HepG2 (cell line): Measurements from ENCODE around the gene FHIT. TPM values are rescaled to one million over a fixed set of nuclear protein-coding genes. Genes with fewer than 3 reads are reported as not detected.

Experiments
- ATAC-seq: fragments of 200-7000 bp; cut with Tn5 transposase; 3 replicates; pipeline ENCODE4 v1.9.1; 2020; ENCODE audit warnings: mild to moderate bottlenecking, moderate library complexity
- BruUV-seq: library from RNA; stranded (reverse); fragments of 400-500 nt; replicated peaks from 2 replicates; lab custom pipeline; 2021; lab: Mats Ljungman, UMichigan
- CTCF ChIA-PET: fragments of 300-600 bp; formaldehyde crosslinking; extraction: SDS; loops from one replicate; lab custom pipeline; 2021; ENCODE audit warnings: low total read pairs, inconsistent platforms, low intra/inter-chr PET ratio; lab: Yijun Ruan, JAX
- POLR2A ChIA-PET: fragments of 350-600 bp; sonication (Branson Sonifier 250); formaldehyde crosslinking; loops from one replicate; lab custom pipeline; 2020; ENCODE audit warnings: antibody characterized with exemption, inconsistent platforms; lab: Yijun Ruan, JAX
- DNase-seq: peaks from one replicate; pipeline ENCODE4 v3.0.0-alpha.2; 2015; ENCODE audit warnings: low spot score
- FAIRE-seq: peaks from 3 replicates; lab custom pipeline; 2011; peaks lifted over from hg19 to GRCh38; lab: Jason Lieb, UNC
- H2AFZ ChIP-seq: one replicate; pipeline ENCODE4 v1.6.1; 2011; ENCODE audit warnings: low read length, inconsistent platforms
- H3K27ac ChIP-seq: fragments of 300-600 bp; 3 replicates; pipeline ENCODE4 v1.8.0; 2011; ENCODE audit warnings: mixed run types, mild to moderate bottlenecking, mixed read lengths, low read length, inconsistent platforms; ENCODE audit not compliant: insufficient read depth; ENCODE audit errors: extremely low read length
- H3K27me3 ChIP-seq, 2 experiments: fragments of 200-600 bp in 1 of 2; 2 replicates in 1 of 2; 3 replicates in 1 of 2; pipeline versions ENCODE4 v1.6.0 to v1.8.0; 2011; ENCODE audit warnings: low read length in 2 of 2, mild to moderate bottlenecking in 2 of 2, moderate library complexity in 2 of 2, inconsistent platforms in 1 of 2; ENCODE audit not compliant: insufficient read depth in 2 of 2, control insufficient read depth in 1 of 2
- H3K36me3 ChIP-seq, 2 experiments: fragments of 200-600 bp in 1 of 2; replicated peaks in 1 of 2; 2 replicates in 1 of 2; 3 replicates in 1 of 2; pipeline versions ENCODE4 v1.5.1 to v1.8.0; 2011; ENCODE audit warnings: low read length in 2 of 2, inconsistent platforms in 1 of 2; ENCODE audit not compliant: insufficient read depth in 2 of 2, control insufficient read depth in 1 of 2
- H3K4me1 ChIP-seq: 2 replicates; pipeline ENCODE4 v1.5.1; 2012; ENCODE audit warnings: low read length, inconsistent platforms; ENCODE audit not compliant: insufficient read depth
- H3K4me2 ChIP-seq: 2 replicates; pipeline ENCODE4 v1.6.0; 2011; ENCODE audit warnings: low read depth, low read length, inconsistent platforms
- H3K4me3 ChIP-seq, 3 experiments: fragments of 200-600 bp in 1 of 3; sonication (generic), shearing (Covaris generic) in 1 of 3; replicated peaks in 1 of 3; 2 replicates each; pipeline ENCODE4 v1.5.1; 2011 to 2016; ENCODE audit warnings: low read length in 3 of 3, inconsistent platforms in 2 of 3, low read depth in 2 of 3, mild to moderate bottlenecking in 2 of 3, control low read depth in 1 of 3, mixed read lengths in 1 of 3; ENCODE audit not compliant: insufficient read depth in 1 of 3
- H3K79me2 ChIP-seq: one replicate; pipeline ENCODE4 v1.6.1; 2011; ENCODE audit warnings: low read length, inconsistent platforms; ENCODE audit not compliant: insufficient read depth
- H3K9ac ChIP-seq: 2 replicates; pipeline ENCODE4 v1.6.0; 2011; ENCODE audit warnings: mild to moderate bottlenecking, low read depth, low read length, inconsistent platforms; ENCODE audit not compliant: insufficient read depth
- H3K9me3 ChIP-seq: 2 replicates; pipeline ENCODE4 v1.5.1; 2012; ENCODE audit warnings: mild to moderate bottlenecking, low read length
- H4K20me1 ChIP-seq: 2 replicates; pipeline ENCODE4 v1.6.0; 2011; ENCODE audit warnings: inconsistent platforms, mild to moderate bottlenecking, low read length, moderate library complexity; ENCODE audit not compliant: insufficient read depth
- ZNF788 ChIP-seq: sonication (generic); formaldehyde crosslinking; IDR thresholded peaks from 2 replicates; pipeline ENCODE4 v1.5.0; 2020; ENCODE audit warnings: mild to moderate bottlenecking, missing genetic modification reagents, borderline replicate concordance
- WGBS: methylation state at CpG from one replicate; pipeline ENCODE4 v1.1.6; 2017; ENCODE audit warnings: low lambda C conversion rate; 5-methylcytosine and 5-hydroxymethylcytosine counted together
- in situ Hi-C: cut with HindIII; loops from 2 replicates; pipeline ENCODE4 v1.10.0; 2017; ENCODE audit warnings: low pct_unique_long_range_greater_than_20kb; ENCODE audit not compliant: extremely low pct_ligation_motif_present
- intact Hi-C: fragments of 100-400 bp; cut with micrococcal nuclease; formaldehyde crosslinking; loops from one replicate; pipeline ENCODE4 v1.10.0; 2022; ENCODE audit not compliant: unreplicated experiment
- polyA plus RNA-seq, 8 experiments: library from polyadenylated mRNA; depleted of rRNA in 3 of 8; stranded (reverse) in 7 of 8; unstranded in 1 of 8; fragments of >200 nt; fragmentation: Illumina TruSeq in 4 of 8; extraction: Trizol in 4 of 8; gene quantifications; 2 replicates each; pipeline versions ENCODE4 v1.2.1 to v1.2.3, GENCODE V29; 2011 to 2016; ENCODE audit warnings: low read depth in 4 of 8, missing spikeins in 1 of 8, mixed read lengths in 1 of 8; ENCODE audit not compliant: insufficient read depth in 1 of 8
- total RNA-seq, 5 experiments: library from RNA; depleted of rRNA; stranded (reverse); fragments of >200 nt; fragmentation: Illumina TruSeq; extraction: Trizol; gene quantifications; 2 replicates each; pipeline ENCODE4 v1.2.3, GENCODE V29; 2016; ENCODE audit warnings: low read depth in 1 of 5
- TF ChIP-seq, protein P1 (sequence below): sonication (generic); formaldehyde crosslinking; IDR thresholded peaks from 2 replicates; pipeline ENCODE4 v1.9.0; 2021; ENCODE audit warnings: missing genetic modification reagents, borderline replicate concordance
- TF ChIP-seq, protein P2 (sequence below): sonication (generic); formaldehyde crosslinking; IDR thresholded peaks from 2 replicates; pipeline ENCODE4 v1.5.1; 2020; ENCODE audit warnings: mild to moderate bottlenecking, moderate library complexity, missing genetic modification reagents

Gene FHIT
- total and polyA plus RNA-seq, 2 of the 13 experiments (the other 11 are each of a cell fraction or from before 2014, with no cell fraction given): 4.0 to 4.6 TPM

DNA sequence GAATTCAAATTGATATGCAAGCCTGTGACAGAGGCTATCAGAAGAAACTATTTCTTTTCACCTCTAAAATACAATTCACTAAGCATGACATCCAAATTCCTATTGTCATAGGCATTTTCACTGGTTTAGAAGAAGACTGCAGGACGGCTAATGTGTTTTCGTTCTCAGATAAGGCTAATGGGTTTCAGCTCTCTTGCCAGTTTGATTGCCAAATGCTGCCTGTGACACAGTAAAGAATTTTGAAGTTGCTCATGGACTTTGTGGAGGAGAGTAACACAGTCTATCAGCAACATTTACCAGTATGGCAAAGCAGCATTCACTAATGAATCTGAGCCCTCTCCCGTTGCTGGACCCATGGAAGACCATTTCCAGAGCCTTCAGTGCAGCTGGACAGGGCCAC is 948.1 kb downstream of the FHIT start (continued):
- TF ChIP-seq, protein P1, sequence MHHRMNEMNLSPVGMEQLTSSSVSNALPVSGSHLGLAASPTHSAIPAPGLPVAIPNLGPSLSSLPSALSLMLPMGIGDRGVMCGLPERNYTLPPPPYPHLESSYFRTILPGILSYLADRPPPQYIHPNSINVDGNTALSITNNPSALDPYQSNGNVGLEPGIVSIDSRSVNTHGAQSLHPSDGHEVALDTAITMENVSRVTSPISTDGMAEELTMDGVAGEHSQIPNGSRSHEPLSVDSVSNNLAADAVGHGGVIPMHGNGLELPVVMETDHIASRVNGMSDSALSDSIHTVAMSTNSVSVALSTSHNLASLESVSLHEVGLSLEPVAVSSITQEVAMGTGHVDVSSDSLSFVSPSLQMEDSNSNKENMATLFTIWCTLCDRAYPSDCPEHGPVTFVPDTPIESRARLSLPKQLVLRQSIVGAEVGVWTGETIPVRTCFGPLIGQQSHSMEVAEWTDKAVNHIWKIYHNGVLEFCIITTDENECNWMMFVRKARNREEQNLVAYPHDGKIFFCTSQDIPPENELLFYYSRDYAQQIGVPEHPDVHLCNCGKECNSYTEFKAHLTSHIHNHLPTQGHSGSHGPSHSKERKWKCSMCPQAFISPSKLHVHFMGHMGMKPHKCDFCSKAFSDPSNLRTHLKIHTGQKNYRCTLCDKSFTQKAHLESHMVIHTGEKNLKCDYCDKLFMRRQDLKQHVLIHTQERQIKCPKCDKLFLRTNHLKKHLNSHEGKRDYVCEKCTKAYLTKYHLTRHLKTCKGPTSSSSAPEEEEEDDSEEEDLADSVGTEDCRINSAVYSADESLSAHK (CRISPR knock-in tag): no peak
- TF ChIP-seq, protein P2, sequence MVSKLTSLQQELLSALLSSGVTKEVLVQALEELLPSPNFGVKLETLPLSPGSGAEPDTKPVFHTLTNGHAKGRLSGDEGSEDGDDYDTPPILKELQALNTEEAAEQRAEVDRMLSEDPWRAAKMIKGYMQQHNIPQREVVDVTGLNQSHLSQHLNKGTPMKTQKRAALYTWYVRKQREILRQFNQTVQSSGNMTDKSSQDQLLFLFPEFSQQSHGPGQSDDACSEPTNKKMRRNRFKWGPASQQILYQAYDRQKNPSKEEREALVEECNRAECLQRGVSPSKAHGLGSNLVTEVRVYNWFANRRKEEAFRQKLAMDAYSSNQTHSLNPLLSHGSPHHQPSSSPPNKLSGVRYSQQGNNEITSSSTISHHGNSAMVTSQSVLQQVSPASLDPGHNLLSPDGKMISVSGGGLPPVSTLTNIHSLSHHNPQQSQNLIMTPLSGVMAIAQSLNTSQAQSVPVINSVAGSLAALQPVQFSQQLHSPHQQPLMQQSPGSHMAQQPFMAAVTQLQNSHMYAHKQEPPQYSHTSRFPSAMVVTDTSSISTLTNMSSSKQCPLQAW: no peak

DNA sequence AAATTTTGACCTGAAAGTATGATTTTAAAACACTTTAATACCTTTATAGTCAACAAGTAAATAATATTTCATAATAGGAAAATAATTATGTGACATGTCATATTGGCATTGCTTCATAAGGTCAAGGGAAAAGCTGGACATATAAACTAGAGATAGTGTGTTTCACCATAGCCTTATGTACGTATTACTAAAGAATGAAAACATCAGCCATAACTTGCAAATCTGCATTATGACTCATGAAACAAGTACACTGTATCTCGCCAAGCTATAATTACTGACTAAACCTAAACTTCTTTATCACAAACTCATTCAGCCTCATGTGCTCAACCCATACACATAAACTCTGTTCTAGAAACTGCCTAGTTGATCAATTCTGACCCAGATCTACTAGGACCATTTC is 950.1 kb downstream of the FHIT start:
- no peak for TF ChIP-seq ZNF788 (CRISPR knock-in tag)
- H3K4me1 ChIP-seq: no peaks in the 10 kb centered on the region
- ATAC-seq: no peak
- no peak overlapping the region for H2AFZ ChIP-seq
- intact Hi-C loops (no loop called here), in situ Hi-C loops (no loop called here)
- no peaks in the 10 kb centered on the region for H3K9me3 ChIP-seq
- no peak overlapping the region for H3K27ac ChIP-seq
- no peak overlapping the region for H3K9ac ChIP-seq
- no peaks in the 10 kb centered on the region for H3K79me2 ChIP-seq
- CTCF ChIA-PET: no interaction called here
- H3K4me2 ChIP-seq: no peak overlapping the region
- no TSS peak for BruUV-seq
- H3K4me3 ChIP-seq: no peak overlapping the region
- H3K36me3 ChIP-seq: no peaks in the 10 kb centered on the region
- POLR2A ChIA-PET: no interaction called here
- no peaks in the 10 kb centered on the region for H4K20me1 ChIP-seq
- no peaks in the 10 kb centered on the region for H3K27me3 ChIP-seq
- no peak for DNase-seq
- 40% methylated on average over 2 of the region's 2 CpGs for WGBS
- FAIRE-seq: no peak
